Activated CD4-positive, alpha-beta T cell treated with anti-CD3 and anti-CD28 coated beads, Interleukin-10, Interleukin-2, amounts not matched to agents 100 ng/mL and 50 ng/mL, durations not matched to agents 16 hours and 8 hours (primary cell): ENCODE data around the gene SERAC1.

Source experiments
- DNase-seq: peaks from one replicate; pipeline ENCODE4 v3.0.0-alpha.2; 2020

SERAC1 gene

GRCh38 chr6:158073776-158074175, 94.3 kb downstream of the SERAC1 start:
- DNase-seq: no peak

- DNase-seq: peak; percentile 82
These were observed 95.9 kb downstream of the SERAC1 start for GRCh38 chr6:158072083-158072721.

GRCh38 chr6:158071121-158072082, 96.7 kb downstream of the SERAC1 start:
- no peak for DNase-seq

GRCh38 chr6:158070513-158070912, 97.5 kb downstream of the SERAC1 start:
- no peak for DNase-seq

GRCh38 chr6:158069800-158070195, 98.3 kb downstream of the SERAC1 start:
- DNase-seq: no peak

- peak; percentile 65 for DNase-seq
These were observed 98.9 kb downstream of the SERAC1 start for GRCh38 chr6:158068893-158069799.

- DNase-seq: no peak
These were observed 99.7 kb downstream of the SERAC1 start for GRCh38 chr6:158068156-158068892.

GRCh38 chr6:158067436-158068015, 100.5 kb downstream of the SERAC1 start:
- DNase-seq: no peak

- no peak for DNase-seq
These were observed 101.8 kb downstream of the SERAC1 start for GRCh38 chr6:158066136-158066781.

- DNase-seq: no peak
These were observed 103.3 kb downstream of the SERAC1 start for GRCh38 chr6:158064725-158065251.

GRCh38 chr6:158063736-158064135, 104.3 kb downstream of the SERAC1 start:
- DNase-seq: no peak

GRCh38 chr6:158061709-158062461, 106.2 kb downstream of the SERAC1 start:
- DNase-seq: no peak

GRCh38 chr6:158061361-158061708, 106.7 kb downstream of the SERAC1 start:
- no peak for DNase-seq

- peak; percentile 28 for DNase-seq
These were observed 107.4 kb downstream of the SERAC1 start for GRCh38 chr6:158060455-158061360.
